ENCODE results near the gene NCBP2L.

NCBP2L gene

GRCh38 chrX:107752043-107752442, 25.5 kb upstream of the NCBP2L start:
- Histone ChIP-seq H3K4me3 (ENCODE audit: low read depth in 1 of 2, low read length in 1 of 2) (no peak overlapping the region), H3K36me3 (no peaks in the 10 kb centered on the region), H3K27me3 (no peaks in the 10 kb centered on the region), H3K4me1 (ENCODE audit: control insufficient read depth in 1 of 2, insufficient read depth in 1 of 2, low read depth in 1 of 2, low read length in 1 of 2) (no peaks in the 10 kb centered on the region), H3K27ac (no peak overlapping the region), H3K9me3 (no peaks in the 10 kb centered on the region)
- no peak for TF ChIP-seq CTCF (IDR thresholded peaks at IDR 0.05)

GRCh38 chrX:107752714-107753113, 24.8 kb upstream of the NCBP2L start:
- TF ChIP-seq CTCF (IDR thresholded peaks at IDR 0.05): no peak
- Histone ChIP-seq H3K36me3 (no peaks in the 10 kb centered on the region), H3K9me3 (no peaks in the 10 kb centered on the region), H3K4me1 (ENCODE audit: control insufficient read depth in 1 of 2, insufficient read depth in 1 of 2, low read depth in 1 of 2, low read length in 1 of 2) (no peaks in the 10 kb centered on the region), H3K27me3 (no peaks in the 10 kb centered on the region), H3K4me3 (ENCODE audit: low read depth in 1 of 2, low read length in 1 of 2) (no peak overlapping the region), H3K27ac (no peak overlapping the region)

- no peaks in the 10 kb centered on the region for H3K36me3 ChIP-seq
- no peak for TF ChIP-seq CTCF (IDR thresholded peaks at IDR 0.05)
- no peak overlapping the region for H3K27ac ChIP-seq
- H3K4me3 ChIP-seq (ENCODE audit: low read depth in 1 of 2, low read length in 1 of 2): no peak overlapping the region
- no peaks in the 10 kb centered on the region for H3K9me3 ChIP-seq
- H3K4me1 ChIP-seq (ENCODE audit: control insufficient read depth in 1 of 2, insufficient read depth in 1 of 2, low read depth in 1 of 2, low read length in 1 of 2): no peaks in the 10 kb centered on the region
- no peaks in the 10 kb centered on the region for H3K27me3 ChIP-seq
These were observed 24.3 kb upstream of the NCBP2L start for GRCh38 chrX:107753187-107753586.

GRCh38 chrX:107755721-107756120, 21.8 kb upstream of the NCBP2L start:
- Histone ChIP-seq H3K27ac (no peak overlapping the region), H3K36me3 (no peaks in the 10 kb centered on the region), H3K4me1 (ENCODE audit: control insufficient read depth in 1 of 2, insufficient read depth in 1 of 2, low read depth in 1 of 2, low read length in 1 of 2) (no peaks in the 10 kb centered on the region), H3K4me3 (ENCODE audit: low read depth in 1 of 2, low read length in 1 of 2) (no peak overlapping the region), H3K9me3 (no peaks in the 10 kb centered on the region), H3K27me3 (no peaks in the 10 kb centered on the region)
- TF ChIP-seq CTCF (IDR thresholded peaks at IDR 0.05): no peak

GRCh38 chrX:107758231-107758766, 19.2 kb upstream of the NCBP2L start:
- Histone ChIP-seq H3K36me3 (no peaks in the 10 kb centered on the region), H3K4me3 (ENCODE audit: low read depth in 1 of 2, low read length in 1 of 2) (no peak overlapping the region), H3K27me3 (no peaks in the 10 kb centered on the region), H3K27ac (no peak overlapping the region), H3K4me1 (ENCODE audit: control insufficient read depth in 1 of 2, insufficient read depth in 1 of 2, low read depth in 1 of 2, low read length in 1 of 2) (no peaks in the 10 kb centered on the region), H3K9me3 (no peaks in the 10 kb centered on the region)
- no peak for TF ChIP-seq CTCF (IDR thresholded peaks at IDR 0.05)

Data from neutrophil (primary cell).